Right renal pelvis (tissue), 4 donors: ENCODE results near the gene ACOX2. TPM values are rescaled to one million over a fixed set of nuclear protein-coding genes. Genes with fewer than 3 reads are reported as not detected.

ENCODE experiments used
- DNase-seq, 4 donors: peaks; one replicate each; pipeline ENCODE4 v3.0.0-alpha.2; 2013; ENCODE audit warnings: low read depth in 4 of 4, low spot score in 3 of 4, missing footprints in 1 of 4
- polyA plus RNA-seq, 4 donors: library from polyadenylated mRNA; unstranded; fragments of 120-200 nt; gene quantifications; one replicate each; pipeline ENCODE4 v1.2.1, GENCODE V29; 2013; ENCODE audit not compliant: insufficient read length in 4 of 4

Gene ACOX2
- polyA plus RNA-seq, 4 donors: 36.4 to 39.8 (median 39.2) TPM

DNA sequence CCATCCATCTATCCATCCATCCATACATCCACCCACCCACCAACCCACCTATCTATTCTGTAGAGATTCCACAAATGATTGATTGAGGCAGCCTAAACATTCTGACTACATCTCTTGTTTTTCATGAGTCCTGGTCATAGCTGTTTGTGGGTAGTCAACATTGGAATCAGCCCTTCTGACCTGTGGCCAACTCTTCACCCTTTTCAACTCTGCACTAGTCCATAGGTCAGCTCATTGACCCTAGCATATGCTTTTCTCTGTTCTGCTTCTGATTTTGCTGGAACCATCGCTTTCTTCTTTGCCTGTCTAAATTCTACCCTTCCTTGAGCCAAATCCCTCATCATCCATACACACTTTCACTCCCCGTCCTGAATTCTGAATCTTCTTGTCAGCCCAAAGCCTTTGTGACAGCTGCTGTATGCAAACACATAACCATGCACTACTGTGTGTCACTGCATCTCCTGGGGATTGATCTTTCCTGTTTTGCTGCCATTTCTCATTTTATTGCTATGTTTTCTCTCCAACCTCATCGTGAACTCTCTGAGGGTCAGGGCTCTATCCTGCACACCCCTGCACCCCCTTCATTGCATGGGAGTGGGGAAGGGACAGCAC lies 61.9 kb downstream of the ACOX2 start:
- no peak for DNase-seq

DNA sequence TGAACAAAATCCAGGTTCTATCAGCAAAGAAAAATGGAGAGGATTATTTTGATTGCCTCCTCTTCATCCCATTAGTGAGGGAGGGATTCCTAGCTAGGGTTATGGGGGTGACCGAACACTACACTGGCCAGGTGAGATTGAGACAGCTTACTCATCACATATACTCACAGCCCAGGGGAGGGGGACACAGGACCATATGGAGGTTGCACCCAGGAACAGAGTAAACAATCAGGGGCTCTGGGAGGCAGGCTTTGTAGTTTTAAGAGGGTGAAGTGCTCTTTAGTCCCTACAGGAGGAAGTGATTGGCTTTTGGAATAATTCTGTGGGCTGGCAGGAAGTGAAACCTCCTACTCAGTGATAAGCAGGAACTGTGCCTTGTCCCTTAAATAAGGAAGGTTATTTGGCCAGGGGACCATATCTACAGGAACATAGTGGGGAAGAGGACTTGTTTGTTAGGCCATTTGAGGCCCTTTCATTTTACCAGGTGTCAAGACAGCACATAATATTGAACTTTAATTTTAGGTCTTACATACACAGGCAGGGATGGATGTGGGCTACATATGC lies 62.6 kb downstream of the ACOX2 start:
- no peak for DNase-seq

DNA sequence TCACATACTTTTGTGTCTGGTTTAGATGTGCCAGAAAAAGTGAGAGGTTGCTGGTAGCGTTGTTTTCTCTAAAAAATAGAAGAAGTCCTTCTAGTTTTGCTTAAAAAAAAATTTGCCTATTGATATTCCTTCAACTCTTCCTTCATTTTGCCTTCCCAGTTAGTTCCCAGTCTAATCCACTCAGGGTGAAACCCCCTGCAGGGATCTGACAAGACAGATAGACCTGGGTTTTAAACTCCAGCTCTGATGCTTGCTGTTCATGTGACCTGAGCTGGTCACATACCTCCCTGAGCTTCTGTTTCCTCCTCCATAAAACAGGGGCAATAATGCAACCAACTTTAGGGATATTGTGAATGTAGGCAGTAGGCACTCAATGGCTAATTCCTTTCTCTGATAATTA lies 63.7 kb downstream of the ACOX2 start:
- no peak for DNase-seq

DNA sequence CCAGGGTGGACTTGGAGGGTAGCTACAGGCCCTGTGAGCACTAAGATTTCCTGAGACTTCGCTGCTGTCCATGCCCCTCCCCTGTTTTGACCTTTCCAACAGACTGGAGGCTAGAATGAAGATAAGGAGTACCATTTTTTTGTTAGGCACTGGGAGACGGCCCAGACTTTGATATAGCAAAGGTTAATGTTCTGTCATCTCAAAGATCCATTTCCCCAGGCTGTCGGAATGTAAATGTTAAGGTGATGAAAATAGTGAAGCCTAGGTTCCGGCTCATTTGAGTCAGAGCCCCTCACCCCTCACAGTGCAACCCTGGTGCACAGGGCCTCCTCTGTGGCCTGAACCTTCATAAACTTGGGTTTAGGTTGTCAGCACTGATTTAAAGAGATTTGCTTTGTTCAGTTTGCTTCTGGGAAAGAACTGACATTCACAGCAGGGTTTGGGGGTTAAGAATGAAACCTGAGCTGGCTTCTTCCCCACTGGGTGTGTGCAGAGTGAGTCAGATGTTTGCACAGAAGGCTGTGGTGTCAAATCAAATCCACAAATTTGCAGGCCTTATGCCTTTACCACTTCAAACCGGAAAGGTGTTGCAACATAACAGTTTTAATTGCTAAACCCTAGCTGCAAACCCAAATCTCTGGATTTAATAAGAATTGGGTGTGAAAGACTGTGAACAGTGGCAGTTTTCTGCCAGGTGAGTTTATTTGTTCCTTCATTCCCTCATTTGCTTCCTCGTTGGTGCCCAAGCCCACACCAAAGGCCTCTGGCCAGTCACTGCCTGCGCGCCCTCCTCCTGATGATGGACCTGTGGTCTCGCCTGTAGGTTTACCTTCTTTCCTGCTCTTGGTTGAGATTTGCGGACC lies 65.7 kb downstream of the ACOX2 start:
- DNase-seq: no peak

DNA sequence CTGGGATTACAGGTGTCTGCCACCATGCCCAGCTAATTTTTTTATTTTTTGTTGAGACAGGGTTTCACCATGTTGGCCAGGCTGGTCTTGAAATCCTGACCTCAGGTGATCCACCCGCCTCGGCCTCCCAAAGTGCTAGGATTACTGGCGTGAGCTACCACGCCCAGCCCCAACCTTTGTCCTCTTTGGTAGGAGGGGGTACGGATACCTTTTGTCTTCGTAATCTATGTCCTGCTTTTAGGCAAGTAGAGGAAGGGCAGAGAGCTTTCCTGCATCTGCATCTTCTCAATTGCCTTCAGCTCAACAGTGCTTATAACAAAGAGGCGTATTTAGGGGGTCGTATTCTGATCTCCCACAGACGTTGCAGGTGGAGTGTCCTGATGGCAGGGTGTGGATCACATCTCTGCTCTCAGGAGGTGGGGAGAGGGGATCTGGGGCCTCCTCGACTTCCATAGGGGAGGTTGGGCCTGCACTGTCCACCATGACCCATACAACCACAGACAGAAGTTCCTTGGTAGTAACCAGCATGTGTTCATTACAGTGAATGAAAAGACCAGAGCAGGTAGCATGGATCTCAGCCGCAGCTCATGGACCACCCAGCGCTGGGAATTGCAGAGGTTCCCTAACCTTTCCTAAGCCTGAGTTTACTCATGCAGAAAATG lies 66.5 kb downstream of the ACOX2 start:
- no peak for DNase-seq

DNA sequence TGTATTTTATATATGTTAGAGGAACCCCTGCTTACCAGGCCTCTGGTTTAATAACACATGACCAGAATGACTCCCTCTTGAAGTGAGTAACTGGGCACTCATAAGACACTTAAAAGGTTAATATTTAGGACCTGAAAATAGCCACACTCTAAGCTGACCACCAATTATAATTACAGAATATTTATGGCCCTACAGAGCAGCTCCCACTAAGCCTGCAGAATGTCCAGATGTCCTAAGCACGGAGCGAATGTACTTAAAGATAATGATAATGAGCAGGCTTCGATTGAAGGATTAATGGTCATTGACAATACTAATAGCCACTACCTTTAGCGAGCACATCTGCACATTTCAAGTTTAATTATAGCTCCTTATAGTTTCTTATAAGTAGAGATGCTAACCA lies 67.9 kb downstream of the ACOX2 start:
- DNase-seq: no peak

DNA sequence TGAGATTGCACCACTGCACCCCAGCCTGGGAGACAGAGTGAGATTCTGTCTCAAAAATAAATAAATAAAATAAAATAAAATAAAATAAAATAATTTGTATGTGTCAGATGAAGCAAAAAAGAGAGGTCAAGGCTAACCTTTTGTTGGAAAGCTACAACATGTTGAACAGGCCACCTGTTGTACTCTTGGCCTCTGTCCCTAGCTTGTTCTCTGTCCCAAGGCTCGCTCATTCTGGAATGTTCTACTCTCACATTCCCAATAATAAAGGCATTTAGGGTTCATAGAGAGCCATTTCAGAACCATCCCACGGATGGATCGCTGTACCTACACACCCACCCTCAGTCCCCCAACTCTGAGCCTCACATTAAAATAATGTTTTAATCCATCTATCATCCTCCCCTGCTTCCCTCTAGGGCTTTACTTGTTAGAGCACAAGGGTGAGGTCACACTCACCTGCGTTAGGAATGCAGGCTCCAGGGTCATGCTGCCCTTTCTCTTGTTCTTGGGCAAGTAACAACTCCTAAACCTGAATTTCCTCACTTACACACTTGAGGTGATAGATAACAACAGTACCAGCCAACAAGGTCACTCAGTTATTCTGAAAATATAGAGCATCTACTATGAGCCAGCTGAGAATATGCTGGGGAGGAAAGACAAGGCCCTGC lies 70.0 kb downstream of the ACOX2 start:
- no peak for DNase-seq

DNA sequence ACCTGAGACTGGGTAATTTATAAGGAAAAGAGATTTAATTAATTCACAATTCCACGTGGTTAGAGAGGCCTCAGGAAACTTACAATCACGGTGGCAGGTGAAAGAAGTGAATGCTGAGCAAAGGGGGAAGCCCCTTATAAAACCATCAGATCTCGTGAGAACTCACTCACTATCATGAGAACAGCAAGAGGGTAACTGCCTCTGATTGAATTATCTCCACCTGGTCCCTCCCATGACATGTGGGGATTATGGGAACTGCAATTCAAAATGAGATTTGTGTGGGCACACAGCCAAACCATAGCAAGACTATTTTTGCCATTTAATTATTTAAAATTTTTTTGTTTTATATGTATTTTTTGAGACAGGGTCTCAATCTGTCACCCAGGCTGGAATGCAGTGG lies 72.1 kb downstream of the ACOX2 start:
- no peak for DNase-seq

DNA sequence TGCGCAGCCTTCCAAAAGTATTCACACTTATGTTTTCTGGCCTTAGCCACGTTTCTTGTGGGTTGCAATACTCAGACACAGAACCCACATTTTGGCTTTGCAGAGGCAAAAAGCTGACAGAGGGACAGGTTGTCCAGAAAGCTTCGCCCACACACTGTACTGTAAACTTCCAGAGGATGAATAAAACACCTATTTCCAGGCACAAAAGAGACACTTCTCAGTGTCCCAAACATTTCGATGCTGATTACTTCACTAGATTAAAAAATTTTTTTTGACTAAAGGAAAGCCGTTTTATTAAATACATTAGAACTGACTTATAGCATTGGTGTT lies 73.1 kb downstream of the ACOX2 start:
- no peak for DNase-seq

DNA sequence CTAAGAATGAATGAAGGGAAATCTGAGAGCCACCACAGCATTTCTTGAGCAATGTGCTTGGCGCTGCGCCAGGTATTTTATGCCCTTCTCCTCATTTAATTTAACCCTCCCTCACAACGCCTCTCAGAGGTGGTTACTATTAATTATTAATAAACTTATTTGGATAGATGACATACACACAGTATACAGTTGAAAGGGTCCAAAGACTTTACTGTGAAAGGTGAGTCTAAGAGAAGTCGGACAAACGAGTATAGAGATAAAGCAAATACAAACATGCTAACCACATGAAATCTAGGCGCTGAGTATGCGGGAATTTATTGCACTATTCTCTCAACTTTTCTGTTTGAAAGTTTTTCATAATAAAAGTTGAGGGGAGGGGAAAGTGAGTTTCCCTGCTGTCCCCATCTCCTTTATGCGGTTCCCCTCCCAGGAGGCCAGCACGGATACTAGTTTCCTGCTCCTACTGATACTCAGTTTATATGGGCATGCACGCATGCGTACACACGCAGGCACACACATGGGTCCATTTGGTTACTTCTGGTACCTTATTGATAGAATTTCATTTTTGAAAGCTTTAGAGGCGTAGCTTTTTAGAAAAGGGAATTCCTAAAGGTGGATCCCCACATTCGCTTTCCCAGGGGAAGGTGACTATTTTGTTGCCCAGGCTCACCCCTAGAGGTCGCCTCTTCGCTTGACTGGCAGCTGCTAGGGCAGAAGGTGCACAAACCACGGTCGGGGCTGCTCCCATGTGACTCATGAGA lies 73.6 kb downstream of the ACOX2 start:
- peak; percentile 25 to 49 (median 37) for DNase-seq

DNA sequence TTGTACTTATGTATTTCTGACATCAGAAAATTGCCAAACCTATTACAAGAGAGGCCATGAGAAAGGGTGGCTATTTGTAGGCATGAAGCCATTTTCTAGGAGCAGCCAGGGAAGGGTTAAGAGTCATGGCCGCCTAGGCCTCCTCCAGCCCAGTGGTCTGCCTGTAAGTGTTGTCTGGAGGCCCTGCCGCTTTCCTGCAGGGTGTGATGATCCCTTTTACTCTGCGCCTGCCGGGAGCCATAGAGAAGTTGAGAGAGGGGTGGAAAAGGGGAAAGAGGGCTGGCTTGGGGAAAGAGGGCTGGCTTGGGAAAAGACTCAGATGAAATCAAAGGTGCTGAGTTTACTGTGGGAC lies 74.2 kb downstream of the ACOX2 start:
- no peak for DNase-seq

DNA sequence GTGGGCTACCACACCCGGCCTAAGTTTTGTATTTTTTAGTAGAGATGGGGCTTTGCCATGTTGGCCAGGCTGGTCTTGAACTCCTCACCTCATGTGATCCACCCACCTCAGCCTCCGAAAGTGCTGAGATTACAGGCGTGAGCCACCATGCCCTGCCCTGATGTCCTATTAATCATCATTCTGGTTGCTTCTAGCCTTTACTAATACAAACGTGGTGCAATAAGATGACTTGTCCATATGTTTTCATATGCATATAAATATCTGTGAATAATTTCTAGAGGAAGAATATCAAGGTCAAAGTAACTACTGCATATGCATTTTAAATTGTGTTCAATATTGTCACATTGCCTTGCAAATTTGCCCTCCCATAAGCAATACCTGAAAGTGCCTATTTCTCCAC lies 77.8 kb downstream of the ACOX2 start:
- DNase-seq: no peak

Other genes starting within 250 kb of the ACOX2 start
- gene RPP14, start 230.9 kb downstream of the ACOX2 start, polyA plus RNA-seq: 10 to 100 TPM; 19.4 to 22.8 (median 21.2) TPM
- gene HTD2, start 230.7 kb downstream of the ACOX2 start, polyA plus RNA-seq: 10 to 100 TPM; 12.3 to 16.4 (median 15.1) TPM
- 10 to 100 TPM; 24.0 to 31.0 (median 28.4) TPM for gene PXK, start 204.3 kb downstream of the ACOX2 start, polyA plus RNA-seq
- 100 to 1,000 TPM; 116 to 124 (median 122) TPM for gene PDHB, start 103.4 kb downstream of the ACOX2 start, polyA plus RNA-seq
- 10 to 100 TPM; 27.0 to 39.2 (median 34.9) TPM for gene KCTD6, start 45.1 kb downstream of the ACOX2 start, polyA plus RNA-seq
- 1 to 10 TPM; 3.9 to 6.2 (median 4.7) TPM for gene FAM107A, start 40.2 kb upstream of the ACOX2 start, polyA plus RNA-seq
- gene FAM3D, start 129.6 kb upstream of the ACOX2 start, polyA plus RNA-seq: 1 to 10 TPM in 2 of 4 donors, under 1 TPM in 2; 0.40 to 2.5 (median 1.2) TPM